ENCODE results near the gene NPR3. TPM values are rescaled to one million over a fixed set of nuclear protein-coding genes. Genes with fewer than 3 reads are reported as not detected.
A peak's percentile ranks its signal among the peaks of the same experiment; 100 is the strongest.

The NPR3 gene, protein sequence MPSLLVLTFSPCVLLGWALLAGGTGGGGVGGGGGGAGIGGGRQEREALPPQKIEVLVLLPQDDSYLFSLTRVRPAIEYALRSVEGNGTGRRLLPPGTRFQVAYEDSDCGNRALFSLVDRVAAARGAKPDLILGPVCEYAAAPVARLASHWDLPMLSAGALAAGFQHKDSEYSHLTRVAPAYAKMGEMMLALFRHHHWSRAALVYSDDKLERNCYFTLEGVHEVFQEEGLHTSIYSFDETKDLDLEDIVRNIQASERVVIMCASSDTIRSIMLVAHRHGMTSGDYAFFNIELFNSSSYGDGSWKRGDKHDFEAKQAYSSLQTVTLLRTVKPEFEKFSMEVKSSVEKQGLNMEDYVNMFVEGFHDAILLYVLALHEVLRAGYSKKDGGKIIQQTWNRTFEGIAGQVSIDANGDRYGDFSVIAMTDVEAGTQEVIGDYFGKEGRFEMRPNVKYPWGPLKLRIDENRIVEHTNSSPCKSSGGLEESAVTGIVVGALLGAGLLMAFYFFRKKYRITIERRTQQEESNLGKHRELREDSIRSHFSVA
- 59.3 TPM for total RNA-seq

DNA sequence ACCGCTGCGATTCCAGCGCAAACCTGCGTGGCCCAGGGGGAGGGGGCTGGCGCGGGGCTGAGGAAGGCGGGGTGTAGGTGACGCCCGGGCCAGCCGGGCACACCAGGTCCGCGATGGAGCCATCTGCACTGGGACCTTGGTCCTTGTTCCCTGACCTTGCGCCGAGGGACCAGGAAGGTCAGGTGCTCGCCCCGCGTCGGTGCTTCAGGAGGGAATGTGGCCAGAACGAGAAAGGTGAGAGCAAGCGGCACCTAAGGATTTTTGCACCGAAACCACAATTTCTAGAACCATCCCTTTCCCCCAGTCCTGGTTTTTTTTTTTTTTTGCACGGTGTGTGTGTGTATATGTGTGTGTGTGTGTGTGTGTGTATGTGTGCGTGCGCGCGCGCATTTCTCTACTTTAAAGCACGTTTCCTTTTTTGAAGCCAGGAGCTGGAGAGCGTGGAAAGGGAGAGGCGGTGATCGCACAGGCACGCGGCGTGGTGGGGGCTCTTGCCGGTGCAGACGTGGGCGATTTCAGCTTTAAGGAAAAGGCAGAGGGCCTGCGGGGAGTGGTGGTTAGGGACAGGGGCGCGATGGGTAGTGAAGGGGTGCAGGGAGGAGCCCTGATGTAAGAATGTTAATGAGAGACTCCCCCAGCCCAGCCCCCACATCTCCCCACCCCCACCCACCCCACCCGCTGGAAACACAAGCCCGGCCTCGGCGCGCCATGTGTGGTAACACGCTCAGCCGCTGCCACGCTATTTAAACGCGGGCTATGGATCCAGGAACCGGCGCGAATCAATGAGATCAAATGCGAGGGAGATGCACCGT is at the start of gene NPR3:
Gene NPR3, plus strand, starts transcription at position 772 of the 812 bp plus-strand sequence. CDS start 456 bp downstream, outside the sequence.
- DNase-seq, result peak; percentile 67

DNA sequence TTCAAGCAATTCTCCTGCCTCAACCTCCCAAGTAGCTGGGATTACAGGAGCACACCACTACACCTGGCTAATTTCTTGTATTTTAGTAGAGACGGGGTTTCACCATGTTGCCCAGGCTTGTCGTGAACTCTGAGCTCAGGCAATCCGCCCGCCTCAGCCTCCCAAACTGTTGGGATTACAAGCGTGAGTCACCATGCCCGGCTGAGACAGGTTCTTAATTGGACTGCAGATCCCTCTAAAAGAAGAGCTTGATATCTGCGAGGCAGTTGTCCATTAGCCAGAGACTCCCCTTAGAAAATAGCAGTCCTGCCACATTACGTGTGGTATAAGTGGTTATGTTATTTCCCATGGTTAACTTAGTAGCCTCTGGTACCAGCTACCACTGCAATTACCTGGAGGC is 46.6 kb upstream of the NPR3 start:
- DNase-seq, result no peak

DNA sequence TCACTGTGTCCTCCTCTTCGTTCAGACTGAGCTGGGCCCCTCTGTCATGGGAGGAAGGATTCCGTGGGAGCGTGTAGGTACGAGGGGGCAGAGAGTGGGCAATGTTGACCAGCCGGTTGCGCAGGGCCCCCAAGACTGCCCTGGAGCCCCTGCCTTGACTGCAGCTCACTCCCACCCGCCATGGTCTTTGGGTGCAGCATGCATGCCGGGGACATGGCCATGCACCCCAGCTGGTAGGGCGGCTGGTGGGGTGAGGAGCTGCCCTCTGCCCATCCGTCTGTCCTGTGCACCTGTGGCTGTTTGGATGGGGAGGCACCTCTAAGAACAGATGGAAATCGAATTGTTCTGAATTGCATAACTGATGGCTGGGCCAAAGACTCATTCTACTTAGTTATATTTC is 42.6 kb upstream of the NPR3 start:
- no peak for DNase-seq

DNA sequence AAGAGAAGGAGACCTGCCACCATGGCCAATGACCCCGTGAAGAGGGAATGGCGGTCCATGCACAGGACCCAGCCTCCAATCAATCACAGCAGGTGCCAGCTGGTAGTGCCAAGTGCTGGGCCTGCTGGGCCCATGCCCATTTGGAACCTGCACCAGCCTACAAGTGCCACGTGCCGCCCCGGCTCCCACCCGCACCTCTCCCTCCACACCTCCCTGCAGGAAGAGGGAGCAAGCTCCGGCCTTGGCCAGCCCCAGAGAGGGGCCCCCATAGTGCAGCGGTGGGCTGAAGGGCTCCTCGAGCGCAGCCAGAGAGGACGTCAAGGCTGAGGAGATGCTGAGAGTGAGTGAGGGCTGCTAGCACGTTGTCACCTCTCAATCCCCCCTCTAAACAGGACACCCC is 37.8 kb upstream of the NPR3 start:
- DNase-seq, result no peak

DNA sequence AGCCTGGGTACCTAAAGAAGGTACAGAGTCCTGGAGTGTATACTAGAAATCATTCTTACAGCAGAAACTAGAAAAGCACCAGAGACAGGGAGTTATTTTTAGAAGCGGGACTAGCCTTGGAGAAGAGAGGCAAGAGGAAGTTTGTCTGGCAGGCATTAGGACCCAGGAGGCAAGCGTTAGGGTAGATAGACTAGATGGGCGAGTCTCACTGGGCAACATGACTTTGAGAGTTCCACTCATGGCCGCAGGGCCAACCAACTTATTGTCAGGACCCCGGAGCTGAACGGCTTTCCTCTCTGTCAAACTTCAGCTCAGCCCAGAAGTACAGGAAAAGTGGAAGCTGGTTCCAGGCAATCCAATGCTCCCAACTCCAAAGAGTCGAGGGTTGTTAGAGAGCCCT is 34.1 kb upstream of the NPR3 start:
- no peak for DNase-seq

DNA sequence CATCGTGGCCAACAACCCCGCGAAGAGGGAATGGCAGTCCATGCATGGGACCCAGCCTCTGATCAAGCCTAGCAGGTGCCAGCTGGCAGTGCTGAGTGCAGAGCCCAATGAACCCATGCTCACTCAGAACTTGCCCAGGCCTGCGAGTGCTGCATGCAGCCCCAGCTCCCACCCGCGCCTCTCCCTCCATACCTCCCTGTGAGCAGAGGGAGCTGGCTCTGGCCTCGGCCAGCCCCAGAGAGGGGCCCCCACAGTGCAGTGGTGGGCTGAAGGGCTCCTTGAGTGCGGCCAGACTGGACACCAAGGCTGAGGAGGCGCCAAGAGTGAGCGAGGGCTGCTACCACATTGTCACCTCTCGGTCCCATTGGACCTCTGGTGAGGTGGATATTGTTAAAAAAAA is 32.6 kb upstream of the NPR3 start:
- no peak for DNase-seq

DNA sequence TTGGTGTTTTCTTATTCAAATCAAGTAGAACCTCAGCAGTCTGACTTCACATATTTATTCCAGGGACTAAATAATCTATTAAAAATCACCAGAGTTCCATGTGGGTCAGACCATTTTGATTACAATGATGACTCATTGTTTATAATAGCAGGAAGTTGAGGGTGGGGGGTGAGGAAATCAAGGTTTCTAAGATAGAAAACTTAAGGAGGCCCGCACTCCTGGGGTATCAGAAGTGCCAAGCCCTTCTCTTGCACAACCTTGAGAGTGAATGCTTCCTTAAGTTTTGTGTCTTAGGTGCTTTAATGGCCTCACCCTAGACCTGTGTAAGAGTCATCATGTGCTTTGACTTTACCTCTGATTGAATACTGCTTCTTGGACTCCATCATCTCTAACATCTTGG is 31.9 kb upstream of the NPR3 start:
- no peak for DNase-seq

DNA sequence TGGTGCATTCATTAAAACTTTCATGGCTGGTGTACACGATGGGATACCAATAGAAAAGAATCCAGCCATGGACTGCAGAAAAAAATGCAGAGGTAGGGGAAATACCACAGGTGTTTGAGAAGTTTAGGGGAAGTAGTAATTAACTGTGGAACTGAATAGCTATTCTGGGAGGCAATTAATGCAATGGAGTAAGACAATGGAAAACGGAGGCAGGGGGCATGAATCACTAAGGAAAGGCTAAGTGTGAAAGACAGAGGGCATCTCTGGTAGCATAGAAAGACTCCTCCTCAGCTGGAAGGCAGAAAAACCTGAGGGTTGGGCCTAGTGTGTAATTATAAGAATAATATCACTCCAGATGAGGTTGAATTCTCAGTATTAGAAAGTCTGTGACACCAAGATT is 30.9 kb upstream of the NPR3 start:
- DNase-seq, result no peak

DNA sequence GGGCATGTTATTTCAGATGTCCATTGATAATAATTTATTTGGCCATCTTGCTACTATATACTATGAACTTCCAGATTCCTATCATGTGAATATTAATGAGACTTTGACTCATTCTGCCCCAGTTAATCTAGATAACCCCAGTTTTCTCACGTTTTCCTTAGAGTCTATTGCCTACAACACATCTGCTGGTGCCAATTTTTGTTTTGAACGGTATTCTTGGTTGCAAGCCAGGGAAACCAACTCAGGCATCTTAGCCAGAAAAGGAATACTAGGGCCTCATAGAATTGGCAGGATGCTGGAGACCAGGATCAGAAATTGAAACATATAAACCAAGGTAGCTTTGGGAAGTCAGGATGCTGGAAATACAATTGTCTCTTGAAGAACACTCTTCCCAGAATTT is 28.0 kb upstream of the NPR3 start:
- DNase-seq, result no peak

DNA sequence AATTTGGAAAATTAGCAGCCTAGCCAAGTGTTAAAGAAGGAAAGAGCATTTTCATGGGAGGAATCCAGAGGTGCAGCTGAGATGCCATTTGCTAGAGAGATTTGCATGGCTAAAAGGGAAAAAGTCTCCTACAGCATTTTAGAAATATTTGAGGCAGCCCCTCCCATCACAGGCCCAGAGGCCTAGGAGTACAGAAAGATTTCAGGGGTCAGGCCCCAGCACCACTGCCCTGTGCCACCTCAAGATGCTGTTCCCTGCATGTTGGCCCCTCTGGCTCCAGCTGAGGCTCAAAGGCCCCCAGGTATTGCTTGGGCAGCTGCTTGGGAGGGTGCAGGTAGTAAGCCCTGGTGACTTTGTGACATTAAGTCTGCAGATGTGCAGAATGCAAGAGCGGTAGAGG is 26.9 kb upstream of the NPR3 start:
- DNase-seq, result no peak

DNA sequence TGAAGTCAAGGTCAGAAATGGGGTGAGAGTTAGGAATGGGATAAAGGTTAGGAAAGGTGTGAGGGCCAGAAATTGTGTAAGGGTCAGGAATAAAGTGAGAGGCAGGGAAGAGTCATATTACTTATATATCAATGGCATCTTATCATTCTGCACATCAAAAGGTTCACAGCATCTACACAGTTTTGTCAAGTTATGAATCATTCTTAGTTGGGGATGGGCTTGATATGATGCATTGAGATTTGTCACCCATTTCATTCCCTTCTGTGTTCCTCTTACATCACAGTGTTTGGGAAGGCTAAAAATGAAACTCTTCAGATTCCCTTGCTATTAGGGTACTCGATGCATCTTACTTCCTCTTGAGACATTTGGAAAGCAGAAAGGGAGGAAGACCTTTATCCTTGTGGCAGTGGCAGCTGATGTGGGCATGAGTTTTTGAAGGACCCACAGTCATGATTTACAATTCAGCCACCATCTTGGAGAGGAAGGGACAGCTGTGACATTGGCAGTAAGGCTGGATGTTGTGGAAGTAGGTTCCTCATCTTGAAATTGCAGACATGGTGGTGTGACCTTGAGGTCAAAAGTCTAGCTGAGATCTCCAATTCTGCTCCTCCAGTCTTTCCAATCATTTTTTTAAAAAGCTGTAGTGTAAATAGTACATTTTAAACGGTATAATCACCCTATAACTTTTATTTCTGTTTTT is 24.2 kb upstream of the NPR3 start:
- no peak for DNase-seq

DNA sequence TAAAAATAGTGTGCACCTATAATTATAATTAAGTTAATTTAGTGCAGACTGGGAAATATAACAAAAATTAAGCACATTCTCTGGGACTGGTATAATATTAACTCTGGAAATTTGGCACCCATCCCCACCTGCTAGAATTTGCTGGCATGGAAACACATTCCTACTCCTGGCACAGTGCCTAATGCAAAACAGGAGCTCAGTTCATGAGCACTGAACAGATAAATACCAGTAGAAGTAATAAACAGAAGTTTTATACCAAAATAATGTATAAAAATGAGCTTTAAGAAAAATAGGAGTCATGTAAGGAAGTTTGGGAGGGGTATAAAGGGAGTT is 23.7 kb upstream of the NPR3 start:
- peak; percentile 82 for DNase-seq

DNA sequence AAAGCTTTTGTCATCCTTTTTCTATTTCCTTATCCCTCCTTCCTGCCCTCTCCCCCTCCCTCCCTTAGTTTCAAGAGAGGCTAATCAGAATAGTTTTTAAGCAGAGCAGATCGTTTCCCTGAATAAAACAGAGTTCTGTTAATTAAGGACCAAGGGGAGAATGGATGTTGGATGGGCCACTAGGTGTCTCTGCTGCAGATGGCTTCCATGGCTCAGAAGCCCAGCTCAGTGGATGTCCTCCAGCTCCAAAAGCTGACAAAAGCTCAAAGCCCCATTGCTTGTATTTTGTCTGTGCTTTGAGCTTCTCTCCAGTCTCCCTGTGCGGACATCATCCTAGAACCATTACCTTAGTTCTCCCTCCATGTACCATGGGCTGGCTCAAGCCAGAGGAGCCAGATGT is 21.0 kb upstream of the NPR3 start:
- no peak for DNase-seq

DNA sequence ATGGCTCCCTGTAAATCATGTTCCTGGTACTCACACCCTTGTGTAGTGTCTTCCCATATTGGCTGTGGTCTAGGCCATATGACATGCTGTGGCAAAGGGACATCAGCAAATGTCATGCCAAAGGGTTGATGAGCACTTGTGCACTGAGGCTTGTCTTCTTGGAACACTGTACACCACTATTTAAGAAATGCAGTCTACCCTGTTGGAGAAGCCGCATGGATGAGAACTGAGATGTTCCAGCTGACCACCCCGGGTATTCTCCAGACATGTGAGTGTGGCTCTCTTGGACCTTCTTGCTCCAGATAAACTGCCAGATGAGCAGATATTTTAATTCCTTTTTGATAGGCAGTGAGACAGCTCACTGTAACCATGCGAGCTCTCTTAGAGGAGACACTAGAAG is 20.5 kb upstream of the NPR3 start:
- no peak for DNase-seq

DNA sequence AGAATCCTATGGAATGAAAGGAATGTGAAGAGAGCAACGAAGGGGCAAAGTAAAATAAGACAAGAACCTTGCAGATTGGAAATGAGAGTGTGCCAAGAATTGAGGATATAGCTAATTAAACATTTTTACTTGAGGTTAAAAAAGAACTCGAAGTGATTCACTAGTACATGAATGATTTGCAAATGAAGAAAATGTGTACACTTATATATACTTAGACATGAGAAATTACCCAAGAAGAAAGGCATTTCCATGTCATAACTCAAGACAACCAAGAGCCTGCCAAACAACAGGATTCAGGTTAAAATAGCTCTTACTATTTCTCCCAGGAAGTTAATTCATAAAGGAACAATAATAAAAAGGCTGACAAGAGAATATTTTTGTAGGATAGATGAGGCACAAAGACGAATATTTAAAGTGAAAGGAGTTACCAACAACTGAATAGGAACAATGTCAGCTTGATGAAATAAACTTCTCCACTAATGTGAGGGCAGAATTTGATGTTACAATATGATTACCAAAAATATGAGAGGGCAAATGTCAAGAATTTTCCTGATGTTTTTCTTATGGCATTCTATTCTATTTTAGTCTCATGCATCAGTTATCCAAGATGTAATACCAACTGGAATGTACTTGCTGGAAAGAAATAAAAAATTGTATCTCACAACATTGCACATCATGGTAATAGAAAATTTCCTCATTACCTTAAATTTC is 18.9 kb upstream of the NPR3 start:
- DNase-seq, result no peak

DNA sequence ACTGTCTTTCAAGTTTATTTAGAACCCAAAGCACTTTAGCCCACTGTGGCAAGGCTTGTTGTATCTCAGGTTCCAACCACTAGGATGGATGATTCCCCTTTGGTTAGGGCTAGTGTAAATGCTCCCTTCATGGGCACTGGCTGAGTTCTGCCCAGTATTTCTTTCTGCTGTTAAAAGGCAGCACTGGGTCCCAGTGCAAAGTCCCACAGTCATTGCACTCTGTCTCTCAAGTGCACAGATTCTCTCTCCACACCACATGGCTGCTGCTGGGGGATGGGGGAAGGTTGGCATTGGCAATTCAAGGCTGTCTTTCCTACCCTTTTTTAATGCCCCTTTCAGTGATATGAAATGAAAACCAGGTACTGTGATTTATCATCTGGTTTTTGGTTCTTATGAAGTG is 7.2 kb upstream of the NPR3 start:
- DNase-seq, result no peak

DNA sequence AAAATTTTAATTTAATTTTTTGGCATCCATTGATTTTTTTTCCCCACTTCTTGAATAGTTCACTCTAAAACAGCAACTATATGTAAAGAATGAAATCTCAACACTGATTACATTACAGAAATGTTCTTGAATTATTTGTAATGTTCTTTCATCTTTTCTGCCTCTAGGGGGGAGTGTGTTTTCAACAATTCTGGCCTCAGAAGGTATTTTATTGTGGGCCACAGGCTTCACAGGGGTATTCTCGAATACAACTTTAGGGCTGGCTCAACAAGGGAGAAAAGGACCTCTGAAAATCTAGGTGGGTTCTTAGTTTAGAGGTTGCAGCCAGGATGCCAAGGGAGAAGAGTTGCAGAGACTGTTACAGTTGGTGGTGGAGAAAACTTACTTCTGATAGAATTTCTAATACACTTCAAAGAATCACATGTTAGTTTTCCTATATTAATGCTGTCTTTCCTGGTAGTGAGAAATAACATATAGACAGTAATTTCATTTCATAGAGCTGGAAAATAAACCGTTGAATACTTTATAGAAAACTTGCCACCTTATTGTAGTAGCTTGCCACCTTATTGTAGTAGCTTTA is 3.6 kb upstream of the NPR3 start:
- DNase-seq, result peak; percentile 70

DNA sequence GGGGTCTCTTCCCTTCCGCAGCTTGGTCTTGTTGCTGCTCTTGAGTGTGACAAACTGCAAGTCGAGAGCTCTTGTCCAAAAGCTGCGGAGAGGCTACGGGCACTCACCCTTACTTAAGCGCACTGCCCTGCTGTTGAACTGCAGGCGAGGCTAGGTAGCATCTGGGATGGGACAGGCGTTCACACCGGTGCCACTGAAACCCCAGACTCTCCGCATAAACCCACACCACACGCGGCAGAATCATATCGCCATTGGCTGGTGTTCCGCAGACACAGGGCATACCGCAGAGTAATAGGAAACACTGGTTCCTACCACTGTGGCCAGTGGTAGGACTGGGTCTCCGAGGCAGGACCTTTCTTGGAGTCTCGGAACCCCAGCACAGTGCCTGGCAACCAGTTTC is 2.2 kb upstream of the NPR3 start:
- no peak for DNase-seq

DNA sequence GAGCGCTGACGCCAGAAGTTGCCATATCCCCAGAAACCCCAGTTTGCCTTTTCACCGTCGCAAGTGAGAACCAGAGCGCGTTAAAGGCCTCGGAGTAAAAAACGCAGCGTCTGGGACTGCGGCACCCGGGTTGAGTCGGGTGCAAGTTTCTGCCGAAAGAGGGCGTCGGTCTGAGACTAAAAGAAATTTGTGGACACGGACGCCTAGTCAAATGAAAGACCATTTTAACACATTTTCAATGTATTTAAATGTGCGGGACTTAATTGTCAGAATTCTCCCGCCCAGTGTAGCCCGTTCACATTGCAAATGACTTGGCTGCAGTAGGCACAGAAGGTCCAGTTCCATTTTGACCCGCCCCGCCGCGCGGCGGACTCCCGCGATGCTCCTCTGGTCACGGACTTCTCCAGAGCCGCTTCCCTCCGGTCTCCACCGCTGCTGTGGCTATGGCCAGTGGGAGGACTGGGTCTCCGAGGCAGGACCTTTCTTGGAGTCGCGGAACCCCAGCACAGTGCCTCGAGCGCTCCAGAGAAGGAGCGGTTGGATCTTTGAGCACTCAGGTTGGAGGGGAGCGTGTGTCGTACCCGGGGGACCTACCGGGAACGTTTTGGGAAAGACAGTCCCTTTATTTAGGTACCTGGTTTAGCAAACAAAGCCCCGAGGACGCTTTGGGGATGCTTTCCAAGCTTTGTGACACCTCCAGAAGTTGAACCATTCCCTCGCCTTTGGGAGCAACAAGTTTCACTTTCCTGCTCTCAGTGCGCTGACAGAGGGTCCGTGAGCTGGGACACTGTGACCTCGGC is 1.2 kb upstream of the NPR3 start:
- peak; percentile 91 for DNase-seq

DNA sequence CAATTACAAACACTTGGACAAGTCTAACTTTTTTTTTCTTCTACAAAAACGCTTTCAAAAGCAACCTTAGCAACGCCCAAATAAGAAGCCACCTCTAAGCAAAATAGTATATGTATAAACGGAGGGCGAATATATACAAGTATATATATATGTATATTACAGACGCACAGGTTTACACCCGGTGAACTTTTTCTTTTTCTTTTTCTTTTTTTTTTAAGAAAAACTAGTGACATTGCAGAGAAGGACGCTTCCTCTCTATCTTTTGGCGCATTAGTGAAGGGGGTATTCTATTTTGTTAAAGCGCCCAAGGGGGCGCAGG is 200 bp downstream of the NPR3 start:
- DNase-seq, result no peak

Measured in tongue (tissue), 2 donors.